ENCODE results near the gene PIK3C2G. TPM values are rescaled to one million over a fixed set of nuclear protein-coding genes. Genes with fewer than 3 reads are reported as not detected.

Gene PIK3C2G
- total and polyA plus RNA-seq, 2 experiments from 2014 or later, result not detected

- in situ Hi-C loops (cut with MboI), result no loop called here
- Histone ChIP-seq H3K36me3 (ENCODE audit: low read depth) (no peaks in the 10 kb centered on the region), H3K9ac (no peak overlapping the region), H3F3A (ENCODE audit: insufficient read depth) (no peaks in the 10 kb centered on the region), H3K27ac (no peak overlapping the region), H3K4me3 (no peak overlapping the region), H3K4me1 (ENCODE audit: insufficient read depth) (no peaks in the 10 kb centered on the region), H3K9me3 (ENCODE audit: low read depth) (no peaks in the 10 kb centered on the region), H3K9me2 (ENCODE audit: insufficient read depth) (no peaks in the 10 kb centered on the region), H3K4me2 (ENCODE audit: unreplicated experiment) (no peak overlapping the region), H3K79me2 (ENCODE audit: insufficient read depth) (no peaks in the 10 kb centered on the region), H3K27me3 (replicated peaks; ENCODE audit: insufficient read depth) (no peaks in the 10 kb centered on the region), H2AFZ (no peak overlapping the region), H4K20me1 (ENCODE audit: insufficient read depth) (no peaks in the 10 kb centered on the region)
- TF ChIP-seq EZH2 (IDR thresholded peaks at IDR 0.05; ENCODE audit: insufficient read depth, poor library complexity, severe bottlenecking) (no peak), EZH2phosphoT487 (IDR thresholded peaks at IDR 0.05; ENCODE audit: insufficient read depth, low read depth) (no peak)
- no peak for DNase-seq
- WGBS, 2 experiments (ENCODE audit: low coverage in 1 of 2, low lambda C conversion rate in 2 of 2, missing lambda C conversion rate in 2 of 2), result 4 to 5% methylated on average over 1 of the region's 1 CpG
Observed at GRCh38 chr12:18306311-18306710, 45.0 kb downstream of the PIK3C2G start.

GRCh38 chr12:18313306-18313705 is 52.0 kb downstream of the PIK3C2G start:
- no peak overlapping the region for H3K9ac ChIP-seq
- no peaks in the 10 kb centered on the region for H3K9me3 ChIP-seq (ENCODE audit: low read depth)
- in situ Hi-C loops (cut with MboI), result no loop called here
- H3F3A ChIP-seq (ENCODE audit: insufficient read depth), result no peaks in the 10 kb centered on the region
- DNase-seq, result no peak
- no peak overlapping the region for H2AFZ ChIP-seq
- no peaks in the 10 kb centered on the region for H3K36me3 ChIP-seq (ENCODE audit: low read depth)
- H3K4me1 ChIP-seq (ENCODE audit: insufficient read depth), result no peaks in the 10 kb centered on the region
- H3K4me3 ChIP-seq, result no peak overlapping the region
- no peak overlapping the region for H3K4me2 ChIP-seq (ENCODE audit: unreplicated experiment)
- H3K79me2 ChIP-seq (ENCODE audit: insufficient read depth), result no peaks in the 10 kb centered on the region
- 96% methylated on average over 2 of the region's 2 CpGs for WGBS, 2 experiments (ENCODE audit: low coverage in 1 of 2, low lambda C conversion rate in 2 of 2, missing lambda C conversion rate in 2 of 2)
- no peaks in the 10 kb centered on the region for H4K20me1 ChIP-seq (ENCODE audit: insufficient read depth)
- H3K27ac ChIP-seq, result no peak overlapping the region
- TF ChIP-seq EZH2phosphoT487 (IDR thresholded peaks at IDR 0.05; ENCODE audit: insufficient read depth, low read depth) (no peak), EZH2 (IDR thresholded peaks at IDR 0.05; ENCODE audit: insufficient read depth, poor library complexity, severe bottlenecking) (no peak)
- no peaks in the 10 kb centered on the region for H3K27me3 ChIP-seq (replicated peaks; ENCODE audit: insufficient read depth)
- no peaks in the 10 kb centered on the region for H3K9me2 ChIP-seq (ENCODE audit: insufficient read depth)

GRCh38 chr12:18320036-18320617 is 58.8 kb downstream of the PIK3C2G start:
- in situ Hi-C loops (cut with MboI), result no loop called here
- Histone ChIP-seq H3K4me1 (ENCODE audit: insufficient read depth) (peaks cover 24% of the 10 kb centered on the region), H3K4me2 (ENCODE audit: unreplicated experiment) (peak overlapping the region; percentile 53)

GRCh38 chr12:18320976-18321375 is 59.7 kb downstream of the PIK3C2G start:
- DNase-seq, result no peak
- in situ Hi-C loops (cut with MboI), result no loop called here
- no peak for TF ChIP-seq EZH2 (IDR thresholded peaks at IDR 0.05; ENCODE audit: insufficient read depth, poor library complexity, severe bottlenecking)
- no peak for TF ChIP-seq EZH2phosphoT487 (IDR thresholded peaks at IDR 0.05; ENCODE audit: insufficient read depth, low read depth)
- Histone ChIP-seq H3K27ac (no peak overlapping the region), H4K20me1 (ENCODE audit: insufficient read depth) (no peaks in the 10 kb centered on the region), H3F3A (ENCODE audit: insufficient read depth) (peaks cover 5% of the 10 kb centered on the region), H3K9me2 (ENCODE audit: insufficient read depth) (no peaks in the 10 kb centered on the region), H3K4me1 (ENCODE audit: insufficient read depth) (peaks cover 24% of the 10 kb centered on the region), H3K9ac (no peak overlapping the region), H3K79me2 (ENCODE audit: insufficient read depth) (no peaks in the 10 kb centered on the region), H3K36me3 (ENCODE audit: low read depth) (no peaks in the 10 kb centered on the region), H3K4me3 (no peak overlapping the region), H3K9me3 (ENCODE audit: low read depth) (no peaks in the 10 kb centered on the region), H3K27me3 (replicated peaks; ENCODE audit: insufficient read depth) (no peaks in the 10 kb centered on the region), H2AFZ (no peak overlapping the region), H3K4me2 (ENCODE audit: unreplicated experiment) (no peak overlapping the region)
- WGBS, 2 experiments (ENCODE audit: low coverage in 1 of 2, low lambda C conversion rate in 2 of 2, missing lambda C conversion rate in 2 of 2), result 59 to 63% methylated on average over 2 of the region's 2 CpGs

More at GRCh38 chr12:18320036-18320617, 58.8 kb downstream of the PIK3C2G start:
- Histone ChIP-seq H2AFZ (peak overlapping the region; percentile 62), H3K9me2 (ENCODE audit: insufficient read depth) (no peaks in the 10 kb centered on the region), H3K36me3 (ENCODE audit: low read depth) (no peaks in the 10 kb centered on the region), H3K27me3 (replicated peaks; ENCODE audit: insufficient read depth) (no peaks in the 10 kb centered on the region), H3F3A (ENCODE audit: insufficient read depth) (peaks cover 5% of the 10 kb centered on the region), H3K4me3 (peak overlapping the region; percentile 28), H4K20me1 (ENCODE audit: insufficient read depth) (no peaks in the 10 kb centered on the region), H3K27ac (peak overlapping the region; percentile 20; the same call in 1 of the 2 replicates), H3K79me2 (ENCODE audit: insufficient read depth) (no peaks in the 10 kb centered on the region), H3K9me3 (ENCODE audit: low read depth) (no peaks in the 10 kb centered on the region), H3K9ac (no peak overlapping the region)
- TF ChIP-seq EZH2 (IDR thresholded peaks at IDR 0.05; ENCODE audit: insufficient read depth, poor library complexity, severe bottlenecking) (no peak), EZH2phosphoT487 (IDR thresholded peaks at IDR 0.05; ENCODE audit: insufficient read depth, low read depth) (no peak)
- peak; percentile 78 for DNase-seq
- 49 to 51% methylated on average over 6 of the region's 6 CpGs for WGBS, 2 experiments (ENCODE audit: low coverage in 1 of 2, low lambda C conversion rate in 2 of 2, missing lambda C conversion rate in 2 of 2)
